GM18511 (cell line): Measurements from ENCODE around the gene NDUFB4.
"Not testable (repeated sequence)": the region's sequence is repeated elsewhere in the genome, so short reads cannot be mapped to it uniquely, and the experiment has no call there.

Experiments used
- ATAC-seq: cut with Tn5 transposase; IDR thresholded peaks from one replicate; pipeline ENCODE4 v1.9.1; 2021; ENCODE audit warnings: mild to moderate bottlenecking, moderate library complexity; ENCODE audit not compliant: unreplicated experiment

NDUFB4 gene

GRCh38 chr3:120569222-120570057 lies 26.7 kb upstream of the NDUFB4 start:
- ATAC-seq: no peak

GRCh38 chr3:120572027-120572426 lies 24.1 kb upstream of the NDUFB4 start:
- no peak for ATAC-seq

GRCh38 chr3:120587332-120587975 lies 8.7 kb upstream of the NDUFB4 start:
- no peak for ATAC-seq

GRCh38 chr3:120595788-120596115 lies 384 bp upstream of the NDUFB4 start:
- ATAC-seq: no peak

GRCh38 chr3:120596853-120597223 lies 702 bp downstream of the NDUFB4 start:
- no peak for ATAC-seq

GRCh38 chr3:120597445-120598049 lies 1.4 kb downstream of the NDUFB4 start:
- ATAC-seq: peak; percentile 45

- ATAC-seq: no peak
Observed at GRCh38 chr3:120599211-120599610, 3.1 kb downstream of the NDUFB4 start.

- no peak for ATAC-seq
Observed at GRCh38 chr3:120601554-120601953, 5.4 kb downstream of the NDUFB4 start.

- ATAC-seq: no peak
Observed at GRCh38 chr3:120602682-120603081, 6.5 kb downstream of the NDUFB4 start.

- ATAC-seq: no peak
Observed at GRCh38 chr3:120604382-120604781, 8.2 kb downstream of the NDUFB4 start.

GRCh38 chr3:120604784-120605183 lies 8.6 kb downstream of the NDUFB4 start:
- no peak for ATAC-seq

GRCh38 chr3:120608506-120608905 lies 12.4 kb downstream of the NDUFB4 start:
- ATAC-seq: no peak

- ATAC-seq: no peak
Observed at GRCh38 chr3:120614765-120615164, 18.6 kb downstream of the NDUFB4 start.

GRCh38 chr3:120615847-120616609 lies 19.9 kb downstream of the NDUFB4 start:
- no peak for ATAC-seq

- ATAC-seq: not testable (repeated sequence)
Observed at GRCh38 chr3:120616745-120617144, 20.6 kb downstream of the NDUFB4 start.

GRCh38 chr3:120622457-120622856 lies 26.3 kb downstream of the NDUFB4 start:
- no peak for ATAC-seq

GRCh38 chr3:120622870-120623726 lies 27.0 kb downstream of the NDUFB4 start:
- no peak for ATAC-seq

- ATAC-seq: no peak
Observed at GRCh38 chr3:120623727-120624093, 27.6 kb downstream of the NDUFB4 start.

GRCh38 chr3:120625159-120625586 lies 29.0 kb downstream of the NDUFB4 start:
- no peak for ATAC-seq

- no peak for ATAC-seq
Observed at GRCh38 chr3:120634539-120634938, 38.4 kb downstream of the NDUFB4 start.
